Fibroblast of lung (primary cell): ENCODE results near the gene IGSF11. TPM values are rescaled to one million over a fixed set of nuclear protein-coding genes. Genes with fewer than 3 reads are reported as not detected.

Source experiments
- DNase-seq, 2 donors: peaks; one replicate each; pipeline versions ENCODE4 v3.0.0 to v3.0.0-alpha.2; 2010; ENCODE audit warnings: low read depth in 2 of 2
- H2AFZ ChIP-seq: 2 replicates; pipeline ENCODE4 v1.5.1; 2012; ENCODE audit warnings: low read length, control low read depth, inconsistent platforms
- H3K27ac ChIP-seq: 2 replicates; pipeline ENCODE4 v1.5.1; 2011; ENCODE audit warnings: low read length, control low read depth; ENCODE audit not compliant: insufficient read depth
- H3K27me3 ChIP-seq: 2 replicates; pipeline ENCODE4 v1.5.1; 2011; ENCODE audit warnings: mild to moderate bottlenecking, low read length; ENCODE audit not compliant: control insufficient read depth, insufficient read depth
- H3K36me3 ChIP-seq: 2 replicates; pipeline ENCODE4 v1.5.1; 2011; ENCODE audit warnings: low read length; ENCODE audit not compliant: control insufficient read depth, insufficient read depth
- H3K4me1 ChIP-seq: 2 replicates; pipeline ENCODE4 v1.5.1; 2011; ENCODE audit warnings: low read length; ENCODE audit not compliant: control insufficient read depth, insufficient read depth; ENCODE audit errors: extremely low read depth
- H3K4me2 ChIP-seq: 2 replicates; pipeline ENCODE4 v1.5.1; 2011; ENCODE audit warnings: low read length, control low read depth; ENCODE audit not compliant: insufficient read depth; ENCODE audit errors: extremely low read depth
- H3K4me3 ChIP-seq, 4 experiments: fragments of 200-600 bp in 1 of 4; sonication (generic) in 1 of 4; replicated peaks in 1 of 4; 2 replicates each; pipeline ENCODE4 v1.5.1; 2011 to 2016; ENCODE audit warnings: low read length in 4 of 4, low read depth in 3 of 4, mild to moderate bottlenecking in 3 of 4, control low read depth in 2 of 4, inconsistent platforms in 1 of 4, mixed read lengths in 1 of 4; ENCODE audit not compliant: insufficient read depth in 1 of 4; ENCODE audit errors: control extremely low read depth in 1 of 4
- H3K79me2 ChIP-seq: 2 replicates; pipeline ENCODE4 v1.5.1; 2012; ENCODE audit warnings: mild to moderate bottlenecking, low read length, inconsistent platforms; ENCODE audit not compliant: control insufficient read depth, insufficient read depth
- H3K9ac ChIP-seq: 2 replicates; pipeline ENCODE4 v1.5.1; 2011; ENCODE audit warnings: mild to moderate bottlenecking, low read length, control low read depth; ENCODE audit not compliant: insufficient read depth
- H3K9me3 ChIP-seq: 2 replicates; pipeline ENCODE4 v1.5.1; 2012; ENCODE audit warnings: low read depth, low read length; ENCODE audit not compliant: control insufficient read depth, insufficient read depth
- H4K20me1 ChIP-seq: 2 replicates; pipeline ENCODE4 v1.5.1; 2011; ENCODE audit warnings: low read length; ENCODE audit not compliant: control insufficient read depth, insufficient read depth; ENCODE audit errors: extremely low read depth
- EZH2 ChIP-seq: IDR thresholded peaks from 2 replicates; pipeline ENCODE4 v1.5.1; 2012; ENCODE audit warnings: low read length, control low read depth, mild to moderate bottlenecking; ENCODE audit errors: missing control alignments
- polyA plus RNA-seq, 2 donors: library from polyadenylated mRNA; depleted of rRNA in 1 of 2; stranded (reverse) in 1 of 2; unstranded in 1 of 2; fragments of >200 nt; gene quantifications; 2 replicates each; pipeline ENCODE4 v1.2.1, GENCODE V29; 2011 to 2012; ENCODE audit warnings: missing spikeins in 1 of 2
- total RNA-seq: library from RNA; depleted of rRNA; stranded (reverse); fragments of >200 nt; gene quantifications from 2 replicates; pipeline ENCODE4 v1.2.1, GENCODE V29; 2014
- TF ChIP-seq, protein P1 (sequence below), 2 donors: IDR thresholded peaks in 1 of 2; conservative IDR thresholded peaks in 1 of 2; 1 replicate in 1 of 2; 2 replicates in 1 of 2; pipeline ENCODE4 v1.5.1; 2011 to 2012; ENCODE audit warnings: low read length in 2 of 2, control low read depth in 1 of 2, inconsistent platforms in 1 of 2, low read depth in 1 of 2, mild to moderate bottlenecking in 1 of 2

Gene IGSF11
- total and polyA plus RNA-seq, 2 donors (not counting 1 experiment from before 2014, with no cell fraction given) = under 0.01 TPM; not detected in 1

DNA sequence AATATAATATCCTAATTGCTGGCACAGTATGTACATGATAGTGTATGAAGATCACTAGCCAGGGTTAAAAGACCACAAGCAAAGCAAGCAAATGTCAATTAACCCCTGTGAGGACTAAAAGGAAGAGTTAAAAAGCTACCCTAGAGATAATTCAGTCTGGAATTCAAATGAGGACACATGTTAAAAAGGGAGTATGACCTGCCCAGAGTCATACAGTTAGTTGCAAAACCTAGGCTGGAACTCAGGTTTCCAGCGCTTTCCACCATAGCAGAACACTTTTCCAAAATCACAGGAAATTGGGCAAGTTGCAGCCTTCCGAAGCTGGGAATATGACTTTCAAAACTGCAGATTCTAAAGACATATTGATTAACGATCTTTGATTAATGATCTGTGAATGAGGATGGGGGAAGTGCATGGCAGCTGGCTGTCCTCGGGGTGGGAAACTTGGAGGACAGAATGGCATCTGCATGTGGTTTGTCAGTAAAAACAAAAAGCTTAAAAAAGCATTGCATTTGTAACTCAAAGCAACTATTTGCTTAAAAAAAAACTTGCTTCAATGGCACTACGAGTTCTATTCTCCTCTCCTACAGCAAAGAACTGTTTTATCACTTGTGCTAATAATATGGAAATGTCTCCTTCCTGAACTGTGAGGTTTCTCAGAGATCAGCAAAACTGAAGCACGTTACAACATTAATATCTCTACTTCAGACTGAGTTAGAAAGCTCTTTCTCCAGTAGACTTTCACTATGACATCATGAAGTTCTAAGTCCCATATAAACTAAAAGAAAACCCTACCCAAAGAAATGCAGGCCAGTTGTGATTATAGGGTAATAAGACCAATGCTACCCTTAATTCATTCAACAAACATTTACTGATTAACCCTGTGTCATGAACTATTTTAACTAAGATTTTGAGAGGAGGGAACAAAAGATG lies 46.2 kb downstream of the IGSF11 start:
- H3K36me3 ChIP-seq = no peaks in the 10 kb centered on the region
- no peaks in the 10 kb centered on the region for H4K20me1 ChIP-seq
- H3K27ac ChIP-seq = no peak overlapping the region
- H2AFZ ChIP-seq = no peak overlapping the region
- no peak overlapping the region for H3K9ac ChIP-seq
- H3K4me2 ChIP-seq = no peak overlapping the region
- H3K79me2 ChIP-seq = no peaks in the 10 kb centered on the region
- no peaks in the 10 kb centered on the region for H3K9me3 ChIP-seq
- no peaks in the 10 kb centered on the region for H3K27me3 ChIP-seq
- no peak for DNase-seq
- H3K4me3 ChIP-seq = no peak overlapping the region
- no peaks in the 10 kb centered on the region for H3K4me1 ChIP-seq
- TF ChIP-seq, protein P1, sequence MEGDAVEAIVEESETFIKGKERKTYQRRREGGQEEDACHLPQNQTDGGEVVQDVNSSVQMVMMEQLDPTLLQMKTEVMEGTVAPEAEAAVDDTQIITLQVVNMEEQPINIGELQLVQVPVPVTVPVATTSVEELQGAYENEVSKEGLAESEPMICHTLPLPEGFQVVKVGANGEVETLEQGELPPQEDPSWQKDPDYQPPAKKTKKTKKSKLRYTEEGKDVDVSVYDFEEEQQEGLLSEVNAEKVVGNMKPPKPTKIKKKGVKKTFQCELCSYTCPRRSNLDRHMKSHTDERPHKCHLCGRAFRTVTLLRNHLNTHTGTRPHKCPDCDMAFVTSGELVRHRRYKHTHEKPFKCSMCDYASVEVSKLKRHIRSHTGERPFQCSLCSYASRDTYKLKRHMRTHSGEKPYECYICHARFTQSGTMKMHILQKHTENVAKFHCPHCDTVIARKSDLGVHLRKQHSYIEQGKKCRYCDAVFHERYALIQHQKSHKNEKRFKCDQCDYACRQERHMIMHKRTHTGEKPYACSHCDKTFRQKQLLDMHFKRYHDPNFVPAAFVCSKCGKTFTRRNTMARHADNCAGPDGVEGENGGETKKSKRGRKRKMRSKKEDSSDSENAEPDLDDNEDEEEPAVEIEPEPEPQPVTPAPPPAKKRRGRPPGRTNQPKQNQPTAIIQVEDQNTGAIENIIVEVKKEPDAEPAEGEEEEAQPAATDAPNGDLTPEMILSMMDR (conservative IDR thresholded peaks at IDR 0.05 in 1 of 2, IDR thresholded peaks at IDR 0.05 in 1 of 2; ENCODE audit: low read depth in 1 of 2, low read length in 2 of 2) = no peak
- no peak for TF ChIP-seq EZH2

GRCh38 chr3:118987477-118987876 lies 47.2 kb downstream of the IGSF11 start:
- no peak overlapping the region for H3K9ac ChIP-seq
- H3K79me2 ChIP-seq = no peaks in the 10 kb centered on the region
- H3K27ac ChIP-seq = no peak overlapping the region
- H3K4me1 ChIP-seq = no peaks in the 10 kb centered on the region
- H3K4me2 ChIP-seq = no peak overlapping the region
- TF ChIP-seq EZH2 = no peak
- TF ChIP-seq, protein P1 (conservative IDR thresholded peaks at IDR 0.05 in 1 of 2, IDR thresholded peaks at IDR 0.05 in 1 of 2; ENCODE audit: low read depth in 1 of 2, low read length in 2 of 2) = no peak
- no peak overlapping the region for H3K4me3 ChIP-seq
- no peak overlapping the region for H2AFZ ChIP-seq
- no peaks in the 10 kb centered on the region for H4K20me1 ChIP-seq
- H3K27me3 ChIP-seq = no peaks in the 10 kb centered on the region
- no peaks in the 10 kb centered on the region for H3K9me3 ChIP-seq
- no peaks in the 10 kb centered on the region for H3K36me3 ChIP-seq
- DNase-seq = peak; percentile 6 to 39

- Histone ChIP-seq H3K27me3 (no peaks in the 10 kb centered on the region), H3K36me3 (no peaks in the 10 kb centered on the region), H4K20me1 (no peaks in the 10 kb centered on the region), H3K27ac (no peak overlapping the region), H3K4me3 (no peak overlapping the region), H3K9me3 (no peaks in the 10 kb centered on the region), H3K4me1 (no peaks in the 10 kb centered on the region), H3K9ac (no peak overlapping the region), H2AFZ (no peak overlapping the region), H3K79me2 (no peaks in the 10 kb centered on the region), H3K4me2 (no peak overlapping the region)
- no peak for DNase-seq
- TF ChIP-seq EZH2 = no peak
- TF ChIP-seq, protein P1 (conservative IDR thresholded peaks at IDR 0.05 in 1 of 2, IDR thresholded peaks at IDR 0.05 in 1 of 2; ENCODE audit: low read depth in 1 of 2, low read length in 2 of 2) = no peak
Observed at GRCh38 chr3:118986734-118987133, 47.9 kb downstream of the IGSF11 start.
